NB4 (cell line): Measurements from ENCODE around the gene PIAS1.

Source experiments
- DNase-seq: peaks from one replicate; pipeline ENCODE4 v3.0.0; 2010; ENCODE audit warnings: low read depth
- H3K4me3 ChIP-seq: one replicate; pipeline ENCODE4 v1.5.1; 2011; ENCODE audit warnings: mild to moderate bottlenecking, low read depth, low read length, moderate library complexity
- MYC ChIP-seq: IDR thresholded peaks from 2 replicates; pipeline ENCODE4 v1.6.1; 2011; ENCODE audit warnings: low read depth, low read length
- POLR2A ChIP-seq: IDR thresholded peaks from 2 replicates; pipeline ENCODE4 v1.6.1; 2011; ENCODE audit warnings: mild to moderate bottlenecking; ENCODE audit not compliant: insufficient read length; ENCODE audit errors: extremely low read depth
- TF ChIP-seq, protein P1 (sequence below): IDR thresholded peaks from one replicate; pipeline ENCODE4 v1.5.1; 2012; ENCODE audit warnings: low read depth, low read length
- TF ChIP-seq, protein P2 (sequence below): IDR thresholded peaks from 2 replicates; pipeline ENCODE4 v1.6.1; 2011; ENCODE audit warnings: low read depth, low read length

Gene PIAS1

DNA sequence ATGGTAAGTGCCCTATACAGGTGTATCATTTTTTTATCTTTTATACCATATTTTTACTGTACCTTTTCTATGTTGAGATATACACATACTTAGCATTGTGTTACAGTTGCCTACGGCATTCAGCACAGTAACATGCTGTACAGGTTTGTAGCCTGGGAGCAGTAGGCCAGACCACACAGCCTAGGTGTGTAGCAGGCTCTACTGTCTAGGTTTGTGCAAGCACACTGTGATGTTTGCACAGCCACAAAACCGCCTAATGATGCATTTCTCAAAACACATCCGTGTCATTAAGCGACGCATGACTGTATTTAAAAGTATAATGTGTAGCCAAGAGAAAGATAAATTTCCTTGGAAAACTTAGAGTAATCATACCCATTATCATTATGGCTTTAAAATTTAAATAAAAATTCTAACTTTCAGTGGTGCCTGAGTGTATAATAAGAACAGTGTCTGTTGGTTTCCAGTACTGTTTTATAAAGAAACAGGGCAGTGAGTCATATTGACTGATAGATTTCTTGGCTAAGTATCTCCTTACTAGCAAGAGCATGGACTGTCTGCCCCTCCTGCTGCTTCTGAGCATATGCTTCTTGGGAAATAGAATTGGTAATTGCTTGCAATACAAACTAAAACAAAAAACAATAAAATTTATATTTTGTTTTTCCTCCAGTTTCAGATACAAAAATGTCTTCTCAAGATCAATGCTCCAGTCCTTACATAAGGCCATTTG, 132.7 kb downstream of the PIAS1 start:
- no peak for DNase-seq
- no peak overlapping the region for H3K4me3 ChIP-seq
- TF ChIP-seq POLR2A (no peak), MYC (no peak)
- TF ChIP-seq, protein P1, sequence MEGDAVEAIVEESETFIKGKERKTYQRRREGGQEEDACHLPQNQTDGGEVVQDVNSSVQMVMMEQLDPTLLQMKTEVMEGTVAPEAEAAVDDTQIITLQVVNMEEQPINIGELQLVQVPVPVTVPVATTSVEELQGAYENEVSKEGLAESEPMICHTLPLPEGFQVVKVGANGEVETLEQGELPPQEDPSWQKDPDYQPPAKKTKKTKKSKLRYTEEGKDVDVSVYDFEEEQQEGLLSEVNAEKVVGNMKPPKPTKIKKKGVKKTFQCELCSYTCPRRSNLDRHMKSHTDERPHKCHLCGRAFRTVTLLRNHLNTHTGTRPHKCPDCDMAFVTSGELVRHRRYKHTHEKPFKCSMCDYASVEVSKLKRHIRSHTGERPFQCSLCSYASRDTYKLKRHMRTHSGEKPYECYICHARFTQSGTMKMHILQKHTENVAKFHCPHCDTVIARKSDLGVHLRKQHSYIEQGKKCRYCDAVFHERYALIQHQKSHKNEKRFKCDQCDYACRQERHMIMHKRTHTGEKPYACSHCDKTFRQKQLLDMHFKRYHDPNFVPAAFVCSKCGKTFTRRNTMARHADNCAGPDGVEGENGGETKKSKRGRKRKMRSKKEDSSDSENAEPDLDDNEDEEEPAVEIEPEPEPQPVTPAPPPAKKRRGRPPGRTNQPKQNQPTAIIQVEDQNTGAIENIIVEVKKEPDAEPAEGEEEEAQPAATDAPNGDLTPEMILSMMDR, result no peak
- TF ChIP-seq, protein P2, sequence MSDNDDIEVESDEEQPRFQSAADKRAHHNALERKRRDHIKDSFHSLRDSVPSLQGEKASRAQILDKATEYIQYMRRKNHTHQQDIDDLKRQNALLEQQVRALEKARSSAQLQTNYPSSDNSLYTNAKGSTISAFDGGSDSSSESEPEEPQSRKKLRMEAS, result no peak

DNA sequence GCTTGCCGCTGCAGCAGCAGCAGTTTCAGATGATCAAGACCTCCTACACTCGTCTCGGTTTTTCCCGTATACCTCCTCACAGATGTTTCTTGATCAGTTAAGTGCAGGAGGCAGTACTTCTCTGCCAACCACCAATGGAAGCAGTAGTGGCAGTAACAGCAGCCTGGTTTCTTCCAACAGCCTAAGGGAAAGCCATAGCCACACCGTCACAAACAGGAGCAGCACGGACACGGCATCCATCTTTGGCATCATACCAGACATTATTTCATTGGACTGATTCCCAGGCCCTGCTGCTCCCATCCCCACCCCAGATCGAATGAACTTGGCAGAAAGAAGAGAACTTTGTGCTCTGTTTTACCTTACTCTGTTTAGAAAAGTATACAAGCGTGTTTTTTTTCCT, 133.4 kb downstream of the PIAS1 start:
- TF ChIP-seq, protein P2, result no peak
- TF ChIP-seq, protein P1, result no peak
- TF ChIP-seq POLR2A (no peak), MYC (no peak)
- DNase-seq, result no peak
- H3K4me3 ChIP-seq, result no peak overlapping the region

DNA sequence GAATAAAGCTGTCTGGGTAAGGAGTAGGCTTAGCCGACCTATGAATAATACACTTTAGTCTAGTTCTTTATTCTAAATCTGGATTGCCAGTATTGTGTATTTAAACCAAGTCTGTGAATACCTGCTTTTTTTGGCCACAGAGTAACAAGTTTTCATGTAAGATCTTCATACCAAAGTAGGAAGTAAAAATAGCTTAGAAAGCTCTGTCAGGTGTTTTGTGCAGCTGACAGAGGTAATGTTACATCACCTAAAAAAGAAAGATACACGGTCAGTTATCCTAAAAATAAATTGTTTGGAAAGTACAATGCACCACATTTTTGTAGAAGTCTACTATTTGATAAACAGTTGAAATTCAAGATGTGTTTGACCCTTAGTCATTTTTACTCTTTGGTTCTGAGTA, 134.5 kb downstream of the PIAS1 start:
- H3K4me3 ChIP-seq, result no peak overlapping the region
- no peak for TF ChIP-seq POLR2A
- TF ChIP-seq, protein P1, result no peak
- TF ChIP-seq, protein P2, result no peak
- TF ChIP-seq MYC, result no peak
- DNase-seq, result no peak

DNA sequence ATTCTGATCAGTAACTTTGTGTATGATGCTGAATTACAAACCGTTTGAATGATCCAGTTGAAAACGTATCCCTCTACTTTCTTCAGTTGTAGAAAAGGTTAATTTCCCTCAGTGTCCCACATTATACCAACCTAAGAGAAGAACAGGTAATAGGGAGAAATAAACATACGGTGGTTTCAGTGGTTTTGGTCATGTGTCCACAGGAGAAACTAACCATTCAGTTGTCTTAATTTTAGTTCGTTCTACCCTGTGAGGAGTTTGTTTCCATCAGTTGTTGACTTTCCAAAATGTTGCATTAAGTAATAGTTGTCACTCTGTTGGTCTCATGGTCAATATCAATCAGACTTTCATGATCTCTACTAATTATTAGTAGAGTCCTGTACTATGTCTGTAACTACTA, 135.9 kb downstream of the PIAS1 start:
- TF ChIP-seq POLR2A (no peak), MYC (no peak)
- TF ChIP-seq, protein P2, result no peak
- TF ChIP-seq, protein P1, result no peak
- H3K4me3 ChIP-seq, result no peak overlapping the region
- no peak for DNase-seq

DNA sequence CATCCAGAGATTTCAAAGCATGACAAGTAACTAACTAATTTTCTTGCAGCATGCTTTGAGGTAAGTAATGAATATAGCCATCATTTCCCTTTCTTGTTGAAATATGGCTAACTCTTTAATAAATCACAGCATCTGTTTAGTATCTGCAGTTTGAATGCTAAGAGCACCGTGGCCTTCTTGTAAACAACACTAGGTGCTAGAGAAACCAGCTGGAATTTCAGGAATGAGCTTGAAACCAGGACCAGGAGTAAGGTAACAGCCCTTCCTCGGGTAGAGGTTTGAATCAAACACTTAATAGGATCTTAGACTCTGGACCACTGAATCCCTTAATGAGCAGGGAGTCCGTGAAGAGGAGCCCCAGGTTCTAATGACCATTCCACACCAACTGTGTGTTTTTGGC, 137.4 kb downstream of the PIAS1 start:
- H3K4me3 ChIP-seq, result no peak overlapping the region
- TF ChIP-seq POLR2A, result no peak
- no peak for TF ChIP-seq MYC
- TF ChIP-seq, protein P1, result no peak
- TF ChIP-seq, protein P2, result no peak
- no peak for DNase-seq
